ENCODE measurements around the gene COX6A1.
"Not testable (repeated sequence)": the region's sequence is repeated elsewhere in the genome, so short reads cannot be mapped to it uniquely, and the experiment has no call there.

Gene COX6A1

DNA sequence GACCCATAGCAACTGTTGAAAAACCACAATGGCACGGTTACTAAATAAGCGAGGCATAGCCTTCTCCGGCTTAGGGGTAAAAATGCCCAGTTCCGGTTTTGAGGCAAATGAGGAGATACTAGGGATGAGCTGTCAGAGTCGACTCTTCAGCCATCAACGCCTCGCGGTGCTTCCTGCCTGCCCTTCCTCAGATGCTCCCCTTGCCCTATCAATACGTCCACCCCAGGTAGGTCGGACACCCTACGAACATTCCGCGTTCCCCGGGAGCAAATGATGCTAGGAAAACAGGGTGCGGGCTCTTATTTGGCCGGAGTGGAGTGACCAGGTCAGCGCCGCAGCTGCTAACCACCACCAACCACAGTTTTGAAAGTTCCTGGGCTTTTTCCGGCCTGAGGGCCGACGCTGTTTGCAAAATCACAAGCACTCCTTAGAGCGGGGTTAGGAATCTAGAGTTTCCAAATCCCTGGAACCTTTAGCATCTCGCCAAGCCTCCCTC, 30.5 kb downstream of the COX6A1 start:
- DNase-seq (ENCODE audit: low read depth) = no peak

- DNase-seq (ENCODE audit: low read depth) = no peak
These were observed 31.0 kb downstream of the COX6A1 start for GRCh38 chr12:120468821-120469449.

DNA sequence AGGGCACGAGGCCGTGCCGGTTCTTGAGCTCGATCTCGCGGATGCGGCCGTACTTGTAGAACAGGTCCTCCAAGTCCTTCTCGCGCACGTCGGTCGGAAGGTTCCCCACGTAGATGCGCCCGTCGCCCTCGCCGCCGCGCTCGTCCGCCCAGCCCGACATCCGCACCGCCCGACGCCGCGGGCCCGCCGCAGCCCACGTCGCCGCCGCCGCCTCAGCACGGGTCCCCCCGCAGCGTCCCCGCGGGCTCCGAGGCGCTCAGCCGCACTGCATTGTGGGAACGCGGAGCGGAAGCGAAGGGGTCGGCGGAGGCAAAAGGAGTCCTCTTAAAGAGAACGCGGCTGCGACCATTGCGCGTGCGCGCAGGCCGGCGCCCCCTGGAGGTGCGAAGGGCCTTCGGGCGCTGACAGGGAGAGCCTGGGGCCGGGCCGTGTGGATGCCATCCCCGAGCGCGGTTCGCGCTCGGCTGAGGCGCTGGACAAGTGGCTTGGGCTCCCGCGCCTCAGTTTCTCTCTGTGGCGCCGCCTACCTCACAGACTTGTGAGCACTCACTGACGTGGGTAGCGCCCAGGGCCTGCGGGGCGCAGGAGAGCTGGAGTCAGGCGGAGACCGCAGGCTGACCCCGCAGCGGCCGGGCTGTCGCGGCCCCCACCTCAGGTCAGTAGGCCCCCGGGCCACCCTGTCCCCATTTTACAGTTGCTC, 31.7 kb downstream of the COX6A1 start, which contains the start of gene SRSF9:
SRSF9 (minus strand) TSS at position 299 of the 700 bp plus-strand sequence; CDS start at position 160, 139 bp downstream.
- DNase-seq (ENCODE audit: low read depth) = peak; percentile 95

GRCh38 chr12:120470150-120470784, 32.4 kb downstream of the COX6A1 start:
- no peak for DNase-seq (ENCODE audit: low read depth)

- DNase-seq (ENCODE audit: low read depth) = no peak
These were observed 34.6 kb downstream of the COX6A1 start for GRCh38 chr12:120472521-120472920.

DNA sequence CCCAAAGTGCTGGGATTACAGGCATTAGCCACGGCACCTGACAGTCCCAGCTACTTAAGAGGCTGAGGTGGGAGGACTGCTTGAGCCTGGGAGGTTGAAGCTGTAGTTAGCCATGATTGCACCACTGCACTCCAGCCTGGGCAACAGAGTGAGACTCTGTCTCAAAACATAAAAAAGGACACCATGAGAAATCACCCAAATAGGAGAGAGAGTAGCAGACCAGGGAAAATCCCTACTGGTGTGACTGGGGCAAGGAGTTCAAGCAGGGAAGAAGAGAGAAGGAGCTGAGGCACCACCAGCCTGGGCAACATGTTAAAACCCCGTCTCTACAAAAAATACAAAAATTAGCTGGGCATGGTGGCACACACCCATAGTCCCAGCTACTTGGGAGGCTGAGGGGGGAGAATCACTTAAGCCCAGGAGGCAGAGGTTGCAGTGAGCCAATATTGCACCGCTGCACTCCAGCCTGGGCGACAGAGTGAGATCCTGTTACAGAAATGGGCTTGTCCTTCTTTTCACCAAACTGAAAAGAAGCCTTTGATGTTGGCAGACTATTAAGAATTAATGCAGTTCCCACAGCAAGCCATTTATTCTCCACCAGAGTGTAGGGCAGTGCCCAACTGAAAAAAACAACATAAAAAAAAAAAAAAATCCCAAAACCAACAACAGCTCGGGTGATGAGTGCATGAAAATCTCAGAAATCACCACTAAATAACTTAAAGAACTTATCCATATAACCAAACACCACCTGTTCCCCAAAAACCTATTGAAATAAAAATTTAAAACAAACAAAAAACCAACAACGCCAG, 36.1 kb downstream of the COX6A1 start:
- no peak for DNase-seq (ENCODE audit: low read depth)

- no peak for DNase-seq (ENCODE audit: low read depth)
These were observed 36.7 kb downstream of the COX6A1 start for GRCh38 chr12:120474616-120474960.

GRCh38 chr12:120475643-120476042, 37.7 kb downstream of the COX6A1 start:
- DNase-seq (ENCODE audit: low read depth) = no peak

DNA sequence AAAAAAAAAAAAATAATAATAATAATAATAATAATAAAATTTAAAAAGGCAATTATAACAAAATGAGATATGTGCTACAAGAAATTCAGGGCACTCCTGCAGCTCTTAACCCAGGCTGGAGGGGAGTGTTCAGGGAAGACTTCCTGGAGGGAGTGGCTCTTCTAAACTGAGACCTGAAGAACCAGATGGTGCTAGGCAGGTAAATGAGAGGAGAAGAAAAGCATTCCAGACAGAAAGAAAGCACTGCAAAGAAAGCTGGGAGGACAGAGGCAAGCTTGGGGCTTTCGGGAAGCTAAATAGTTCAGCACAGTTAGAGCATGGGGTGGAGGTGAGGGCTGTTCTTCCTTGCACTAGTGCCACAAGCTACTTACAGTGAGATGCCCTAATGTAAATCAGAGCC, 41.5 kb downstream of the COX6A1 start:
- DNase-seq (ENCODE audit: low read depth) = no peak

DNA sequence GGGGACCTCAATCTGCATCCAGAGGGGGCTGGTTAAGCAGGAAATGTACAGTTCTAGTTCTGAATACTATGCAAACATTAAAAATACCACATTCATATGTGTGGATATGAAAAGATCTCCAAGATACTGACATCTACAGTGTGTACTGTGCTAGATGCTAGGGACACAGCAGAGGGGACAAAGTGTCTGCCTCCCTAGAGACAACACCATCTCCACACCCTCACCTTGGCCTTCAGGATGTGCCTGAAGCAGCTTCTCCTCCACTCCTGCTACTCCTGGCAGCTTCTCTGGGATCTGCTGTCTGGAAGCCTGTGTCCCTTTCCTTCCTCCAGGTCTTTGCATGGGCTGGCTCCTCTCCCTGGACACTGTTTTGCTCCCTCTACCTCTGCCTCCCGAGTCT, 42.3 kb downstream of the COX6A1 start:
- no peak for DNase-seq (ENCODE audit: low read depth)

GRCh38 chr12:120481022-120481767, 43.3 kb downstream of the COX6A1 start:
- no peak for DNase-seq (ENCODE audit: low read depth)

DNA sequence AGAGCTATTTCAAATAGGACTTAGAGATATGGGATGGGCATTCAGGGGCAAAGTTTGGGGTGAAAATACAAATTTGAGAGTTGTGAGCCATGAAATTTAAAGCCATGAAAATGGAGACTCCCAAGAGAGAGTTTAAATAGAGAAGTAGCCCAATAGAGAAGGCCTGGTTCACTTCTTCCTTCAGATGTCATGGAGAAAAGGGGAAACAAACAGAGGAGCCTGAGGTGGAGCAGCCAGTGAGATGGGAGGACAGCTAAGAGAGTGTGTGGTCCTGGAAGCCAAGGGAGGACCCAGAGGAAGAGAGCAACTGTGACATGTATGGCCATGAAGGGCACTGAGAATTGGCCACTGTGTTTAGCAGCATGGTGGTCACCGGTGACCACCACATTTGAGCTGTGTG, 45.7 kb downstream of the COX6A1 start:
- DNase-seq (ENCODE audit: low read depth) = no peak

DNA sequence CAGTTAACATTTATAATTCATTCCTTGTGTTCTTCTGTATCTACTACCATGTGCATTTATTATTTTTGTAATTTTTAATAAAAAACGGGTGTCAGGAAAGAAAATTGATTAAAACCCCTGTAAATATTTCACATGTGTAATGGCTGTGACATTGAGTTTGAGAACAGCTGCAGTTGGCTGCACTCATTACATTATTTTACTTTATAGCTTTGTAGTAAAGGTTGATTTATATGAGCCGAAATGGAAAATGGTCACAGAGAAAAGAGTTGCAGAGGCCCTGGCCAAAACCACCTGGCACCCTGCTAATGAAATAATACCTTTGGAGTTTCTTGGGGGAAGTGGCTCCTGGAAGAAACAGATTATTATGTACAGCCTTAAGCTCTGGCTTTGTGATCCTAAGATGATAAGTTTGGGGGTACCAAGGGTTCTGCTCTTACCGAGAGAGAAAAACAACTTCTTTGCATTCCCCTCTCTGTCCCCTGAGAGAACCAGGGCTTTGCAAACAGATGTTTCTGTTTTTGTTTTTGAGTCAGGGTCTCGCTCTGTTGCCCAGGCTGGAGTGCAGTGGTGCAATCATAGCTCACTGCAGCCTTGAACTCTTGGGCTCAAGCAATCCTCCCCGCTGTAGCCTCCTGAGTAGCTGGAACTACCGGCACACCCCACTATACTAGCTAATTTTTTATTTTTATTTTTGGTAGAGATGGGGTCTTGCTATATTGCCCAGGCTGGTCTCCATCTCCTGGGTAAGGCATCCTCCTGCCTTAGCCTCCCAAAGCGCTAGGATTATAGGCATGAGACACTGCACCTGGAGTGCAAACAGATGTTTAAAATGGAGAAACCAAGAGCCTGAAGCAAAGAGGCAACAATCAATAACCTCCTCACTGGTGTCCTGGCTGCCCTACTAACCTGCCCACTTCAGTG, 48.3 kb downstream of the COX6A1 start:
- no peak for DNase-seq (ENCODE audit: low read depth)

DNA sequence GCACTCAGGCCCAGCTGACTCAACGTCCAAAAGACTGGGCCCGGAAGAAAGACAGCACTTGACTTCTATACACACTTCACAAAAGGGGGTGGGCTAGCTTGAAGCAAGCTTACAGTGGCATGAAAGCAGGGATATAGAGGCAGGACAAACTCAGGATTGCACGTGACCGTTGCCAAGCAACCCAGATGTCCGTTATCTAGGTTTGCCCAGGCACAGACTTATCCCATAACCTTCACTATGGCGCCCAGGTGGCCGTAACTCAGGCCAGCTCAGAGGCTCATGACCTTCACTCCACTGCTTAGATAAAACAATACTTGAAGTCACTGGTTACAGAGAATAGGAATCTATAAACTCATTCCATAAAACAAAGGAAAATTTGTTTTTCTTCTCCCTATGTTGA, 49.6 kb downstream of the COX6A1 start:
- not testable (repeated sequence) for DNase-seq (ENCODE audit: low read depth)

- no peak for DNase-seq (ENCODE audit: low read depth)
These were observed 50.2 kb downstream of the COX6A1 start for GRCh38 chr12:120488057-120488640.

DNA sequence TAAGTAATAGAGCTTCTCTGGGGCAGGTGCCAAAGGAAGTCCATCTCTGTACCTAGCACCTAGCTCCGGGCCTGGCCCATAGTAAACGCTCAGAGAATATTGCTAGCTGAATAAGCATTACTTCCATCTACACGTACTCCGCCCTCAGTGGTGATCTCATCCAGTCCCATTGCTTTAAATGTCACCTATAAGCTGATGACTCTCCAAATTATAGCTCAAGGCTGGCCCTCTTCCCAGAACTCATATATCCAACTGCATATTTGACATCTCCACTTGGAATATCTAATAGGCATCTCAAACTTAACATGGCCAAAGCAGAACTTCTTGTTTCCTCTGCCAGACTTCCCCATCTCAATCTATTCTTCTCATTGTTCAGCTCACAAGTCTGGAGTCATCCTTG, 51.1 kb downstream of the COX6A1 start:
- no peak for DNase-seq (ENCODE audit: low read depth)

DNA sequence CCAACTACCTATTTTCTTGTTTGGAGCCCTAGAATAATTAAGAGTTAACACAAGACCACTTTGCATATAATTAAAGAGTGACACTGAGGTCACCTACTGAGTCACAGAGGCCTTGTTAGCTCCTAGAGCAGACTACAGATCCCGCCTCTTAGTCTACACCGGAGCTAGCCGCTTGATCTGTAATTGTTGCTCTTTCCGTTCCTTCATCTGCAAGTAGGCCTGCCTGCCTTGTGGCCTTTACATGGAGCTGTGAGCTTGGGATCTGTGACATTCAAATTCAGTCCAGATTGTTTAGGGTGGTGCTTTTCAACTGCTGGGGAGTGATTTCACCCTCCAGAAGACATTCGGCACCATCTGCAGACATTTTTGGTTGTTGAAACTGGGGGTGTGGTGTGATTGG, 52.4 kb downstream of the COX6A1 start:
- no peak for DNase-seq (ENCODE audit: low read depth)
